ENCODE results near the gene BORCS5.

Gene BORCS5

GRCh38 chr12:12466157-12466556 is 109.3 kb downstream of the BORCS5 start:
- Histone ChIP-seq H3K4me2 (ENCODE audit: low read length) (no peak overlapping the region), H3K9me3 (ENCODE audit: control insufficient read depth, insufficient read depth, low read length) (no peaks in the 10 kb centered on the region), H3K4me3 (ENCODE audit: low read length) (no peak overlapping the region), H4K20me1 (ENCODE audit: control insufficient read depth, insufficient read depth, low read depth, low read length) (no peaks in the 10 kb centered on the region), H3K9me2 (replicated peaks; ENCODE audit: control insufficient read depth, low read length) (no peaks in the 10 kb centered on the region), H3F3A (ENCODE audit: control insufficient read depth, insufficient read depth) (no peaks in the 10 kb centered on the region), H3K79me2 (ENCODE audit: control insufficient read depth, low read length) (no peaks in the 10 kb centered on the region), H3K4me1 (ENCODE audit: control insufficient read depth, low read length) (no peaks in the 10 kb centered on the region), H3K27me3 (ENCODE audit: control insufficient read depth, low read length) (no peaks in the 10 kb centered on the region), H3K27ac (ENCODE audit: low read depth, low read length) (no peak overlapping the region), H3K36me3 (ENCODE audit: control insufficient read depth, low read length) (no peaks in the 10 kb centered on the region)
- TF ChIP-seq EZH2phosphoT487 (IDR thresholded peaks at IDR 0.05; ENCODE audit: borderline replicate concordance, low read length) (no peak), CTCF (IDR thresholded peaks at IDR 0.05; ENCODE audit: low read depth, low read length, poor library complexity, severe bottlenecking) (no peak)

GRCh38 chr12:12467264-12467663 is 110.4 kb downstream of the BORCS5 start:
- no peak overlapping the region for H3K27ac ChIP-seq (ENCODE audit: low read depth, low read length)
- no peaks in the 10 kb centered on the region for H3K9me2 ChIP-seq (replicated peaks; ENCODE audit: control insufficient read depth, low read length)
- TF ChIP-seq CTCF (IDR thresholded peaks at IDR 0.05; ENCODE audit: low read depth, low read length, poor library complexity, severe bottlenecking): no peak
- TF ChIP-seq EZH2phosphoT487 (IDR thresholded peaks at IDR 0.05; ENCODE audit: borderline replicate concordance, low read length): no peak

GRCh38 chr12:12467688-12468261 is 110.9 kb downstream of the BORCS5 start:
- Histone ChIP-seq H3K4me1 (ENCODE audit: control insufficient read depth, low read length) (no peaks in the 10 kb centered on the region), H3K36me3 (ENCODE audit: control insufficient read depth, low read length) (no peaks in the 10 kb centered on the region), H3K4me2 (ENCODE audit: low read length) (no peak overlapping the region), H3K27ac (ENCODE audit: low read depth, low read length) (no peak overlapping the region), H3F3A (ENCODE audit: control insufficient read depth, insufficient read depth) (no peaks in the 10 kb centered on the region), H3K79me2 (ENCODE audit: control insufficient read depth, low read length) (no peaks in the 10 kb centered on the region), H3K27me3 (ENCODE audit: control insufficient read depth, low read length) (no peaks in the 10 kb centered on the region), H3K9me3 (ENCODE audit: control insufficient read depth, insufficient read depth, low read length) (no peaks in the 10 kb centered on the region), H4K20me1 (ENCODE audit: control insufficient read depth, insufficient read depth, low read depth, low read length) (no peaks in the 10 kb centered on the region), H3K4me3 (ENCODE audit: low read length) (no peak overlapping the region), H3K9me2 (replicated peaks; ENCODE audit: control insufficient read depth, low read length) (no peaks in the 10 kb centered on the region)
- TF ChIP-seq CTCF (IDR thresholded peaks at IDR 0.05; ENCODE audit: low read depth, low read length, poor library complexity, severe bottlenecking): no peak
- TF ChIP-seq EZH2phosphoT487 (IDR thresholded peaks at IDR 0.05; ENCODE audit: borderline replicate concordance, low read length): no peak

More at GRCh38 chr12:12467264-12467663, 110.4 kb downstream of the BORCS5 start:
- Histone ChIP-seq H3K4me3 (ENCODE audit: low read length) (no peak overlapping the region), H3F3A (ENCODE audit: control insufficient read depth, insufficient read depth) (no peaks in the 10 kb centered on the region), H3K4me1 (ENCODE audit: control insufficient read depth, low read length) (no peaks in the 10 kb centered on the region), H3K4me2 (ENCODE audit: low read length) (no peak overlapping the region), H4K20me1 (ENCODE audit: control insufficient read depth, insufficient read depth, low read depth, low read length) (no peaks in the 10 kb centered on the region), H3K79me2 (ENCODE audit: control insufficient read depth, low read length) (no peaks in the 10 kb centered on the region), H3K36me3 (ENCODE audit: control insufficient read depth, low read length) (no peaks in the 10 kb centered on the region), H3K9me3 (ENCODE audit: control insufficient read depth, insufficient read depth, low read length) (no peaks in the 10 kb centered on the region), H3K27me3 (ENCODE audit: control insufficient read depth, low read length) (no peaks in the 10 kb centered on the region)
